ENCODE data around the gene SPINK13. TPM values are rescaled to one million over a fixed set of nuclear protein-coding genes. Genes with fewer than 3 reads are reported as not detected.

SPINK13 gene
- total RNA-seq (not detected), polyA plus RNA-seq (ENCODE audit: insufficient read length in 6 of 6) (1 to 10 TPM in 3 of 6 donors, under 1 TPM in 3; 0.76 to 1.5 (median 1.1) TPM)
- long read RNA-seq, donor 1 = 0 reads
- long read RNA-seq, donor 2 = 0 reads
- long read RNA-seq, donor 3 = 0 reads
- long read RNA-seq, donor 4 = 0 reads
- long read RNA-seq, donor 5 = 0 reads
- long read RNA-seq, donor 6 = 0 reads
- long read RNA-seq, donor 7 = 0 reads
- long read RNA-seq, donor 8 = 0 reads
- long read RNA-seq, donor 9 = 0 reads
- long read RNA-seq, donor 10 = 0 reads
- long read RNA-seq, donor 11 = 0 reads
- long read RNA-seq, donor 12 = 0 reads

GRCh38 chr5:148268566-148268965 lies at the start of gene SPINK13:
SPINK13 (plus strand) TSS chr5:148268794; CDS start chr5:148270073, 1,279 bp downstream.
- Histone ChIP-seq H3K27ac (no peak within 1 kb of the TSS), H3K36me3 (no peaks in the 10 kb centered on the region), H3K27me3 (no peaks in the 10 kb centered on the region), H3K9me3 (peaks cover 0 to 9% of the 10 kb centered on the region in 2 donors), H3K4me3 (no peak within 1 kb of the TSS), H3K4me1 (no peaks in the 10 kb centered on the region)
- TF ChIP-seq, protein P1, sequence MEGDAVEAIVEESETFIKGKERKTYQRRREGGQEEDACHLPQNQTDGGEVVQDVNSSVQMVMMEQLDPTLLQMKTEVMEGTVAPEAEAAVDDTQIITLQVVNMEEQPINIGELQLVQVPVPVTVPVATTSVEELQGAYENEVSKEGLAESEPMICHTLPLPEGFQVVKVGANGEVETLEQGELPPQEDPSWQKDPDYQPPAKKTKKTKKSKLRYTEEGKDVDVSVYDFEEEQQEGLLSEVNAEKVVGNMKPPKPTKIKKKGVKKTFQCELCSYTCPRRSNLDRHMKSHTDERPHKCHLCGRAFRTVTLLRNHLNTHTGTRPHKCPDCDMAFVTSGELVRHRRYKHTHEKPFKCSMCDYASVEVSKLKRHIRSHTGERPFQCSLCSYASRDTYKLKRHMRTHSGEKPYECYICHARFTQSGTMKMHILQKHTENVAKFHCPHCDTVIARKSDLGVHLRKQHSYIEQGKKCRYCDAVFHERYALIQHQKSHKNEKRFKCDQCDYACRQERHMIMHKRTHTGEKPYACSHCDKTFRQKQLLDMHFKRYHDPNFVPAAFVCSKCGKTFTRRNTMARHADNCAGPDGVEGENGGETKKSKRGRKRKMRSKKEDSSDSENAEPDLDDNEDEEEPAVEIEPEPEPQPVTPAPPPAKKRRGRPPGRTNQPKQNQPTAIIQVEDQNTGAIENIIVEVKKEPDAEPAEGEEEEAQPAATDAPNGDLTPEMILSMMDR (IDR thresholded peaks at IDR 0.05) = no peak
- ATAC-seq (peak; percentile 90), DNase-seq (no peak)
- intact Hi-C loops (cut with DNase I) = no loop called here

- intact Hi-C loops (cut with DNase I) = no loop called here
- Histone ChIP-seq H3K27me3 (no peaks in the 10 kb centered on the region), H3K27ac (no peak overlapping the region), H3K36me3 (no peaks in the 10 kb centered on the region), H3K4me3 (no peak overlapping the region), H3K4me1 (no peaks in the 10 kb centered on the region), H3K9me3 (no peaks in the 10 kb centered on the region)
- ATAC-seq (no peak), DNase-seq (no peak)
- TF ChIP-seq, protein P1 (IDR thresholded peaks at IDR 0.05) = no peak
Observed at GRCh38 chr5:148221508-148221907, 47.1 kb upstream of the SPINK13 start.

DNA sequence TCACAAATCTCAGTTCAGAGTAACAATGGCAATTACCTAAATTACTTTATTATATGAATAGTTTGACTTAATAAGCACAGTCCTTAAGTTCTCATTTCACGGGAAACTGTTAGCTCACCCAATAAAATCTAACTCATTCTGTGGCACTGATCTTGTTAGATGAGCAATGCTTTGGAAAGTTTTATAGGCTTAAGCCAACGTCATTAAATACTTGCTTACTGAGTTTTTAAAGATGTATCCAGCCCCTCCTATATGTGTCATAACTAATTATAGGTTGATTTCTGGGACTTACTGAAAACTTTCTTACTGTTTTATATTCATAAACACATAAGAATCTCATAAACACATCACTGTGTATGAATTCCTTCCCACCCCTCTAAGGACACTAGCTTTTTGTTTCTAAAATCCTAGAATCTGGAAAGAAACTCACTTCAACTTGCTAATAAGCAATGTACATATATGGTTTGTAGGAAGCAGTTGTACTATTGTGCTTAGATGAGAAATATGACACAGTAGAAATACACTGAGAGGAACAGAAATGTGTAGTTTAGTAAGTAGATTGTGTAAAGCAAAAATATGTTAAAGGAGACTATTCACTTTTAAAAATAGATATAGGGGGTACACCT lies 44.4 kb upstream of the SPINK13 start:
- H3K36me3 ChIP-seq = no peaks in the 10 kb centered on the region
- H3K4me1 ChIP-seq = no peaks in the 10 kb centered on the region
- no peaks in the 10 kb centered on the region for H3K27me3 ChIP-seq
- ATAC-seq = no peak
- H3K9me3 ChIP-seq = no peaks in the 10 kb centered on the region
- intact Hi-C loops (cut with DNase I) = no loop called here
- no peak for DNase-seq
- H3K4me3 ChIP-seq = no peak overlapping the region
- H3K27ac ChIP-seq = no peak overlapping the region
- TF ChIP-seq, protein P1 (IDR thresholded peaks at IDR 0.05) = no peak

- TF ChIP-seq, protein P1 (IDR thresholded peaks at IDR 0.05) = no peak
- Histone ChIP-seq H3K9me3 (no peaks in the 10 kb centered on the region), H3K27me3 (no peaks in the 10 kb centered on the region), H3K4me3 (no peak overlapping the region), H3K36me3 (no peaks in the 10 kb centered on the region), H3K4me1 (no peaks in the 10 kb centered on the region), H3K27ac (no peak overlapping the region)
- ATAC-seq = no peak
- intact Hi-C loops (cut with DNase I) = no loop called here
- DNase-seq = no peak
Observed at GRCh38 chr5:148228392-148228984, 40.1 kb upstream of the SPINK13 start.

DNA sequence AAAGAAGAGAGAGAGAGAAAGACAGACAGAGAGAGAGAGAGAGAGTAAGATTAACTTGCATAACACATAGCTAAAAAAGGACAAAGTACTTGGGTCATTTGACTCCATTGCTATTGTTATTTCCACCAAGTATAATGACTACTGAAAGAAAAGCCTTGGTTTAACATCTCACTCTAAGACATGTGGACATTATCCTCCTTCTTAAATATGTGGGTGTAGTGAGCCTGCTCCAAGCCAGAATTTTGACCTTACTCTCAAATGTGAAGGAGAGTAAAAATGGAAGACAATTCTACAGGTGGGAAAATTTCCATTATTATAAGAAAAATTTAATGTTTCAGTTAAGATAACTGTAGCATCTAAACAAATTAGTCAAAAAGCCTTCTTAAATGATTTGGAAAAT lies 38.8 kb upstream of the SPINK13 start:
- no peaks in the 10 kb centered on the region for H3K27me3 ChIP-seq
- TF ChIP-seq, protein P1 (IDR thresholded peaks at IDR 0.05) = no peak
- H3K27ac ChIP-seq = no peak overlapping the region
- H3K36me3 ChIP-seq = no peaks in the 10 kb centered on the region
- no peak overlapping the region for H3K4me3 ChIP-seq
- no peaks in the 10 kb centered on the region for H3K4me1 ChIP-seq
- ATAC-seq (no peak), DNase-seq (no peak)
- intact Hi-C loops (cut with DNase I) = no loop called here
- H3K9me3 ChIP-seq = no peaks in the 10 kb centered on the region
